Measurements from ENCODE around the gene PINLYP.
"Not testable (repeated sequence)": the region's sequence is repeated elsewhere in the genome, so short reads cannot be mapped to it uniquely, and the experiment has no call there.

PINLYP gene

DNA sequence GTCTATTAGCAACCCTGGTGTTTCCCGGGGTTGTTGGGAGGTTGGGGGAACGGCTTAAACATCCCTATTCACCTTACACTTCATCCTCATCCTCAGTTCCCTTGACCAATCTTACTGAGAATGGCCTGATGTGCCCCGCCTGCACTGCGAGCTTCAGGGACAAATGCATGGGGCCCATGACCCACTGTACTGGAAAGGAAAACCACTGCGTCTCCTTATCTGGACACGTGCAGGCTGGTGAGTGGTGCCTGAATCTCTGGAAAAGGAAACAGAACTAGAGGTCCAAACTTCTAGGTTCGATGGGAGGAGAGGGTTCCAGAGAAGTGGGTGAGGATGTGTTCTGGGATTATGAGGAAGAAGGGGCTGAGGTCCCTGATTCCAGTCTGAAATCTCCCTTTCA lies 5.9 kb downstream of the PINLYP start:
- no peak for DNase-seq (ENCODE audit: low spot score)

DNA sequence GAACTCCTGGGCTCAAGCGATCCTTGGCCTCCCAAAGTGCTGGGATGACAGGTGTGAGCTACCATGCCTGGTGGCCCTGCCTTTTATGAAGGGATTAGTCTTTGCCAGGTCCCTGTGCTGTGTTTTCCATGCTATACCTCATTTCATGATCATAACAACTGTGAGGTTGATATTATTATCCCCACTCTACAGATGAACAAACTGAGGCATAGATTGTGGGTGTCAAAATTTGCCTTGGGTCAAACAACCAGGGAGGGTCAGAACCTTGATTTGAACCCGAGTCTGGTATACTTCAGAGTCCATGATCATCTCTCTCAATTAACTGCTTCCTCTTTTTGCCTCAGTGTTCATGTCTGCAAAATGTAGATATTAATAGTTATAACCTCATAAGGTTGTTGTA lies 6.9 kb downstream of the PINLYP start:
- DNase-seq (ENCODE audit: low spot score): no peak

DNA sequence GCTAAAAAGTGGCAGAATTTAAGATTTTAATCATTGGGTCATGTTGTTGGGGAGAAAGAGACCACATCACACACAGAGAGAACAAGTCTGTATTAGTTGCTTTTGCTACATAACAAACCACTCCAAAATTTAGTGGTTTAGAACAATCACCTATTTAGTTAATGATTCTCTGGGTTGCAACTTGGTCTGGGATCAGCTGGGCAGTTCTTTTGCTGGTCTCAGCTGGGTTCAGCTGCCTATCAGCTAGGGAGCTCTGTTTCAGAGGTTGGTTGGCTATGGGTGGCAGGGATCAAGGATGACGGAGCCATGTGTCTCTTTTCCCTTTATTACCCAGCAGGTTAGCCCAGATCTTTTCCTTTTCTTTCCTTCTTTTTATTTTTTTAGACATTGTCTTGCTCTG lies 8.9 kb downstream of the PINLYP start:
- DNase-seq (ENCODE audit: low spot score): no peak

DNA sequence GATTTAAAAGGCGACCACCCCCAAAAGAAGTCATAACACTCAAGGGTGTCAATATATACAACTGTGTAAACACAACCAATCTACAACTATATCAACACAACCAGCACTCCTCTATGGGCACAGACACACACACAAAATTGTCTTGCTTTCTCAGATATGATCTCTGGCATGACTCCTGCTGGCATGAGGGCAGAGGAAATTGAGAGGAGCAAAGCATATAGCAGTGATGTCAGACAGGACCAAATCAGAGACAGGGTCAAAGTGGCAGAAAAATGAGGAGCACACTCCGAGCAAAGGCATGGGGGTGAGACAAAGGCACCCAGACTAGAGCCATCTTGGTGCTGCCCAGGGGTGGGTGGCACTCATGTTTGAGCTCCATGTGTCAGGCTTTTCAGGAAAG lies 10.7 kb downstream of the PINLYP start:
- no peak for DNase-seq (ENCODE audit: low spot score)

DNA sequence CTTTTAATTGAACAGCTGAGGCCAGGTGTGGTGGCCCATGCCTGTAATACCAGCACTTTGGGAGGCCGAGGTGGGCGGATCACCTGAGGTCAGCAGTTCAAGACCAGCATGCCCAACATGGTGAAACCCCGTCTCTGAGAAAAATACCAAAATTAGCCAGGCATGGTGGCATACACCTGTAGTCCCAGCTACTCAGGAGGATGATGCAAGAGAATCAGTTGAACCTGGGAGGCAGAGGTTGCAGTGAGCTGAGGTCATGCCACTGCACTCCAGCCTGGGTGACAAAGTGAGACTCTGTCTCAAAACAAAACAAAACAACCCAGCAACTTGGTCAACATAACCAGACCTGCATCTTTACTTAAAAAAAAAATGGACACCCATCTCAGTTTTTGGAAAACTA lies 11.4 kb downstream of the PINLYP start:
- not testable (repeated sequence) for DNase-seq (ENCODE audit: low spot score)

DNA sequence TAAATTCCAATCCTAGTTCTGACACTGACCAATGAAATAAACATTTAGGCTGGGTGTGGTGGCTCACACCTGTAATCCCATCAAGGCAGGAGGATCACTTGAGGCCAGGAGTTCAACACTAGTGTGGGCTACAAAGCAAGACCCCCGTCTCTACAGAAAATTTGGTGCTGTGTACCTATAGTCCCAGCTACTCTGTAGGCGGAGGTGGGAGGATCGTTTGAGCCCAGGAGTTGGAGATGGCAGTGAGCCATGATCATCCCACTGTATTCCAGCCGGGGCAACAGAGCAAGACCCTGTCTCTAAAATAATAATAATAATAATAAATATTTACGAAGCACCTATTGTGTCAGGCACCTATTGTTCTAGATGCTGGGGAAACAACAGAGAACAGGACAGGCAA lies 13.7 kb downstream of the PINLYP start:
- no peak for DNase-seq (ENCODE audit: low spot score)

DNA sequence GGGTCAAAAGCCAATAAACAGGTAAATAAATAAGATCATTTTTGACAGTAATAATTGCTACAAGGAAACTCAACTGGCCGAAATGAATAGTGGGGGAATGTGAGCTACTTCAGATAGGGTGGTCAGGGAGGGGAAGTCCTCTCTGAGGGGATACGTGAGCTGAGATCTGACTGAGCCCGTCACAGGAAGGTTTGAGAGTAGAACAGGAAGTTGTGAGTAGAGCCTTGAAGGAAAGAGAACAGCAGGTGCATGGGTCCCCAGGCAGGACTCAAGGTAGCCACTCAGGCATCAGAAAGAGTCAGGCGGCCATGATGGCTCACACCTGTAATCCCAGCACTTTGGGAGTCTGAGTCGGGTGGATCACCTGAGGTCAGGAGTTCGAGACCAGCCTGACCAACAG lies 14.1 kb downstream of the PINLYP start:
- no peak for DNase-seq (ENCODE audit: low spot score)

DNA sequence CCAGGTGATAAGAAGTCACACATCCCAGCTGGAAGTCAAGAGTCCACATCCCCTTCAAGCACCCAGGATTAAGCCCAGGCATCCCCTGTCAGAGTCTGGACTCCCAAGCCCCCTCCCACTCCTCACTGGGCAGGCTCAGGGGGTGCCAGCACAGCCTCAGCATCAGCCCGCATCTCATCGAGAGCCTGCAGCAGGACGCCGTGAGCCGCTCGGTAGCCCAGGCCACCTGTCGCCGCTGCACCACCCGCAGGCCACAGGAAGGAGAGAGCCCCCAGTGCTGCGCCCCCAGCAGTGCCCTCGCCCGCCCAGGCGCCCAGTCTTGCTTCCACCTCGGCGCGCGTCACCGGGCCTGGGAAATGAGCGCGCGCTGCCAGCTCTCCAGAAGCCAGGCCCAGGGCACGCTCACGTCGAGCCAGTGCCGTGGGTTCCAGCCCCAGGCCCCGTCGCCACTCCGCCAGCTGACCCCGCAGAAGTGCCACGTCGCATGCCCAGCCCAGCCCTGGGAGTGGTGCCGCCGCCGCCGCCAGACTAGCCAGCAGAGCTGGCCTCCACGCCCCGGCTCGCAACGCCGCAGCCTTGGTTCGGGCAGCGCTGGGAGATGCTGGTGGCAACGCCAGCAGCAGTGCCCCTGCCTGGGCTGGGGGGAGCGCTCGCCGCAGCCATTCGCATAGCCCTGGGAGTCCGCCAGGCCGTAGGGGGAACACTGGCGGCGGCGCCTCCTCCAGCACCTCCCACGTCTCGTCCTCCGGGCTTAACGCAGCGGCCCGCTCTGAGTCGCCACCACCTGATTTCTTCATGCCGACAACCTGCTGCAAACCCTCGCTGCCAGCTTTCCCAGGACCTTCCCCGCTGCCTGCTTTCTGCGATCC lies 16.5 kb downstream of the PINLYP start:
- DNase-seq (ENCODE audit: low spot score): no peak

DNA sequence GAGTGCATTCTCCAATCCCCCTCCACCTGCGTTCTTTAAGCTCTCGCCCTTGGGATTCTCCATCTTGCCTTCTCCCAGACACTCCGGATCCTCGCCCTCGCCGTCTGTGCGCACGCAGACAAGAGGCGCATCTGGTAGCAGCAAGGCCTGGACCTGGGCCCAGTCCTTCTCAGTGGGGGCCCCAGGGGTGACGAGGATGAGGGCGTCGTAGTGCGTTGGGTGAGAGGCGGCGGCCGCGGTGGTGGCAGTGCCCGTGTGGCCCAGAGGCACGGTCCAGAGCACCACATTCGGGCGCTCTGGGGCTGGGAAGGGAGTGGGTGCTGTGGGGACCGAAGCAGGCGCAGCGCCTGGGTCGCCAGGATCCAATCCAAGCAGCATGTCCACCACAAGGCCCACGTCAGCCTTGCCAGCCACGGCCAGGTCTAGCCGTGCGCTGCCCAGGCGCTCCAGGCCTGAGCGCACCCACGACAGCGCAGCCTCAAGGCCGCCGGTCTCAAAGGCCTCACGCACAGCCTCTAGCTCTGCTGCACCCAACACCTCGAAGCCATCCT lies 17.3 kb downstream of the PINLYP start:
- DNase-seq (ENCODE audit: low spot score): no peak

DNA sequence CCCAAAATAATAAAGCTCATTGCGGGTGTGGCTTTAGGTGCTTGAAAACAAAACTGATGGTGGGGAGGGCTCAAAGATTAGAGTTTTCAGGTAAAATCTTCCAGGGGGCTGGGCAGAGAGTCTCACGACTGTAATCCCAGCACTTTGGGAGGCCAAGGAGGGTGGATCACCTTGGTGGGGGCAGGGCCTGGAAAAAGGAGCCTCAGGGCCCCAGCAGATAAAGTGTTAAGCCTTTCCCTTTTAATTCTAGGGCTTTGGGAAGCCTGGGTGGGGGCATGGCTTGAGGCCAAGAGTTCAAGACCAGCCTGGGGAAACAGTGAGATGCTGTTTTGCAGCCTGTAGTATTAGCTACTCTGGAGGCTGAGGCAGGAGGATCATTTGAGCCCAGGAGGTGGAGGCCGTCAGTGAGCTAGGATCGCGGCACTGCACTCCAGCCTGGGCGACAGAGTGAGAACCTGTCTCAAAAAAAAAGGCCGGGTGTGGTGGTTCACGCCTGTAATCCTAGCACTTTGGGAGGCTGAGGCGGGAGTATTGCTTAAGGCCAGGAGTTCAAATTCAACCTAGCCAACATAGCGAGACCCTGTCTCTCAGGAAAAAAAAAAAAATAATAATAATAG lies 18.6 kb downstream of the PINLYP start:
- DNase-seq (ENCODE audit: low spot score): no peak

DNA sequence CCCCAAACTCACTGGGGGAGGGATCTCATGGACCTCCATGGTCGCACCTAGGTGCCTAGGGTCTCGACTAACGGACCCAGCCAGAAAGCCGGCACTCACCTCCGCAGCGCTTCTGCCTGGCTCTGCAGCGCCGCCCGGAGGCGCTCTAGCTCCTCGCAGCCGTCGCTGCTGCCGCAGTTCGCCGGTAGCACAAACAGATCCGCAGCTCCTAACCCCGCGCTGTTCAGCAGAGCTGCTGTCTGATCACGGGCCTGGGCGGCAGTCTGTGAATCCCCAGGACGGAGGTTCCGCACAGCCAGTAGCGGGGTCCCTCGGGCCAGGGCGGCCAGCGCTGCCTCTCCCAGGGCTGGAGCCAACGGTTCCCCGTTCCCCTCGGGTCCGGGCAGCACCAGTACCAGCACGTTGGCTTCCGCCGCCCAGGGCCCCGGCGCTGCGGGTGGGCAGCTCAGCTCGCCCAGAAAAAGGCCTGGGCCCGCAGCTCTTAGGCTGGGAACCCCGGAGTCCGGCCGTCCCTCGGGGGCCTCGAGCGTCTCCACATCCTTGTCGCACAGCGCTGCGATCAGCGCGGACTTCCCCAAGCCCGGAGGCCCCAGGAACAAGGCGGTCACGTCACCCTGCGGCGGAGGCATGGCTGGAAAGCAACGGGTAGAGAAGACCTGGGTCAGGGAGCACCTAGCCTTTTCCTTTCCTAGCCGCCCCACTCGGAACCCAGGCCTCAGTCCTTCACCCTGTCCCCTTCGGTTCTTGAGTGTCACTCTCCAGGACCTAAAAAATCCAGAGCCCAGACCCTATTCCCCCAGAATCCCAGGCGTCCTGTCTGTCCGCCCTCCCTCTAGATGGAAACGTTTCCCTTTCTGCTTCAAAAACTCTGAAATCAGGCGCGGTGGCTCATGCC lies 19.4 kb downstream of the PINLYP start:
- DNase-seq (ENCODE audit: low spot score): peak; percentile 46

DNA sequence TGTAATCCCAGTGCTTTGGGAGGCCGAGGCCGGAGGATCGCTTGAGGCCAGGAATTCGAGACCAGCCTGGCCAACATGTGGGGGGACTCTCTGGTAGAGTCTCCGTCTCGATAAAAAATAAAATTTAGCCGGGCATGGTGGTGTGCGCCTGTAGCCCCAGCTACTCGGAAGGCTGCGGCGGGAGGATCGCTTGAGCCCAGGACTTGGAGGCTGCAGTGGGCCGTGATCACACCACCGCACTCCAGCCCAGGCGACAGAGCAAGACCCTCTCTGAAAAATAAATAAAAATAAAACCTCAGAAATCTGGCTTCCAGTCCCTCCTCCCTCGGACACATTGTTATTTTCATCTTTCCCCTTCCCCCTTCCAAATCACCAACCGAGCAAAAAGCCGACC lies 20.0 kb downstream of the PINLYP start:
- DNase-seq (ENCODE audit: low spot score): no peak

DNA sequence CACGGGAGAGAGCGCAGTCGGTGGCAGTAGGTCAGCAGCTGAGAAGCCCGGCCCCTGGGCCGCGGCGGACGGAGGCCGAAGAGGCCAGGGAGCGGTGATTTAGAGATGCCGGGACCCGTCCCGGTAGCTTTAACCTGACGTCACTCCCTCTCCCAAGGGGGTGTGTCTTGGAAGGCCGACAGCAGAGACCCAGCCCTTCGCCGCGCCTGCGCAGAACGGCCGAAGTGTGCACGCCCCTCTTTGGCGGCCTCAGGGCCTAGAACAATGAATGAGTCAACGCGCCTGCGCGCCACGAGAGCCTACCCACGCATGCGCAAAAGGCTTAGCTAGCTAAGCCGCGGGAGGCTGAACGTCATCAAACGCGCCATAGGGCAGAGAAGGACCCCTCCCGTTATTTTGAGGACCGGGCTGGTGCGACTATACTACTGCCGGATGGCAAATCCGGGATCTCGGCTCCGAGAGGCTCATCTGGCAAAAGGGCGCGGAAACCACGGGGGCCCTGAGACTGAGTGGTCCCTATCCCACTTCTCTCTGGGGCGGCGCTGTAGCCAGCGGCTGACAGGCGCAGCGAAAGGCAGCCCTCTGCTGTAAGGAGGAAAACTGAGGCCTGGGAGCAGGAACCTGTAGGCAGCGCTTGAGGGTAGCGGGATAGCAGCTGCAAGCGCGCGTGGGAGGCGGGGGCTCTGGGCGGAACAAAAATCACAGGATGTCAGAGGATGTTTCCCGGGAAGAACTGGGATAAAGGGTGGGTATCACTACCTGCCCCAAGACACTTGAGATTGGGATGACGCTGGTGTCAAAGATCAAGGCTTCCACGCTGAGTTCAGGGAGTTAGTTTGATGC lies 20.6 kb downstream of the PINLYP start, which contains the start of the genes IRGQ and ZNF576:
Gene IRGQ, minus strand, starts transcription at position 136 of the 843 bp plus-strand sequence. CDS start 796 bp downstream, outside the sequence.
Gene ZNF576, plus strand, starts transcription at position 597 of the 843 bp plus-strand sequence. CDS start 514 bp downstream, outside the sequence.
- DNase-seq (ENCODE audit: low spot score): peak; percentile 99

DNA sequence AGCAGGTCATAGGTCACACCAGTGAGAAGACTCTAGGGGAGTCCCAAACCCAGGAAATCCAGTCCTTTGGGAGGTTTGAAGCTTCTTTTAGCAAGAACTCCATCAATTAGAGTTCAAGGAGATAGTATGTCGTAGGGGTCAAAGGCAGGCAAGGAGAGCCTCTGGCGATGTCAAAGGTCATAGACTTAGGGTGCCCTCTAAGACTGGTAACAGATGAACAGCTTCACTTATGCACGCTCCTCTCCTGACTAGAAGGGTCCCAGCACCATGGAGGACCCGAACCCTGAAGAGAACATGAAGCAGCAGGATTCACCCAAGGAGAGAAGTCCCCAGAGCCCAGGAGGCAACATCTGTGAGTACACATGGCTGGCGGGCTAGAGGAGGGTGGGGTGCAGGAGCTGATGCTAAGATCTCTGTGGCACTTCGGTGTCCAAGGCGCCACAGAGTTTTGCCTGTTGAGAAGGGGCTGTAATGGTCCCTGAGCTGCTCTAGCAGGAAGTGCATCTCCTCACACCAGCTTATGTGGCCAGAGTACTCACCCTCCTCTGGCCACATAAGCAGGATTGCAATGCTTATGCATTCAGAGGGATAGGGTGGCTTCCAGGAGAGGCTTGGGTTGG lies 21.4 kb downstream of the PINLYP start:
- DNase-seq (ENCODE audit: low spot score): no peak

DNA sequence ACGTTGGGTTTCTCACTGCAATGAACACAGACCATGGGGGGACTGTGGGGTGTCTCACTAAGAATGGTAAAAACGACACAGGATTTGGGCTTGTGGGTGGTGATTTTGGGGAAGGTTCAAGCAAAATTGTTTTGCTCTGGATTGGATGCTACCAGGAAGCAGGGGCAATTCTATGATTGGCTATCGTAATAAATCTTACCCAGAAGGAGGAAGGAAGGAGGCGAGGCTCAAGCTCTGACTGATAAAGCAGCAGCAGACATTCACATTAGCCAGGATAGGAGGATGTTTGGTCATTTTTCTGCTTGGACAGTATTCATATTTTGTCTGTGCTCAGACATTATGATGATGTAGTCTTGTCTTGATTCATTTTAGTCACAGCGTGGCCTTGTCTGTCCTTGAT lies 22.3 kb downstream of the PINLYP start:
- DNase-seq (ENCODE audit: low spot score): no peak

DNA sequence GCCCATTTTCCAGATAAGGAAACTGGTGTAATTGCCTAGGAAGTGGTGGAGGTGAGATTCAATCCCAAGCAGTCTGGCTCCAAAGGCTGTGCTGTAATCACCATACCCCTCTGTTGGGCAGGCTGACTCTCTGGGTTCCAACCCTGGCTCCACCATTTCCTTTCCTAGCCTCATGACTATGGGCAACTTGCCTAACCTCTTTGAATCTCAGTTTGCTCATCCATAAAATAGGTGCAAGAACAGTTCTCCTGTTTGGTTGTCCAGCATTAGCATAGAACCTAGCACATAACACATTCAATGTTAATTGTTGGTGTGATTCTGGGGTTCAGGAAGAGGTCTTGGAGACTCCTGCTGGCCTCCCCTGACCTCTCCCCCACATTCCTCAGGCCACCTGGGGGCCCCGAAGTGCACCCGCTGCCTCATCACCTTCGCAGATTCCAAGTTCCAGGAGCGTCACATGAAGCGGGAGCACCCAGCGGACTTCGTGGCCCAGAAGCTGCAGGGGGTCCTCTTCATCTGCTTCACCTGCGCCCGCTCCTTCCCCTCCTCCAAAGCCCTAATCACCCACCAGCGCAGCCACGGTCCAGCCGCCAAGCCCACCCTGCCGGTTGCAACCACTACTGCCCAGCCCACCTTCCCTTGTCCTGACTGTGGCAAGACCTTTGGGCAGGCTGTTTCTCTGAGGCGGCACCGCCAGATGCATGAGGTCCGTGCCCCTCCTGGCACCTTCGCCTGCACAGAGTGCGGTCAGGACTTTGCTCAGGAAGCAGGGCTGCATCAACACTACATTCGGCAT lies 23.0 kb downstream of the PINLYP start:
- no peak for DNase-seq (ENCODE audit: low spot score)

DNA sequence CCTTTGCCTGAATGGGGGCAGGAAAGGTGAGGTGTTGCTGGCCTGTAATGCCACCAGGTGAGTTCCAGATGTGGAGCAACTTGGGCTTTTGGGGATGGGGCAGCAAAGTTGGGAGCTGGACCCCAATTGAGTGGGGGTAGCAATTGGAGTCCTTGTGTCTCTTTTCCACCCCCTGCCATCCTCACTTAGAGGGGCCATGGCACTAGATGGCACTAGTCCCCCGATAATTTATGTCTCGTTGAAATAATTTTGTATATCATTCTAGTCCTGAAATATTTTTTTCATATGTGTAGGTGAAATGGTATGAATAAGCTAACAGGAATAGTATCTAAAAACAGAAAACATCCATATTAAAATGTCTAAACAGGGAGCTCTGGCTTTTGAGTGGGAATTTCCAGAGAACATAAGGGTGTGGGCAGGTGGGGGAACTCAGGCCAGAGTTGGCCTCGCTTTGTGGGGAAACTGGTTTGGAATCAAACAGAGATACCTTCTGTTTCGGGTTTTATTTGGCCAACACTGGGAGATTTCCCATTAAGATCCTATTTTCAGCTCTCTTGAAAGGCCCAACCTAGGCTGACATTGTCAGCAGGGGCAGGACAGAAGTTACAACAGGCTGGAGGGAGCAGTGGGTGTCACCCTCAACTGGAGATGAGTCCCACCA lies 24.2 kb downstream of the PINLYP start:
- no peak for DNase-seq (ENCODE audit: low spot score)

DNA sequence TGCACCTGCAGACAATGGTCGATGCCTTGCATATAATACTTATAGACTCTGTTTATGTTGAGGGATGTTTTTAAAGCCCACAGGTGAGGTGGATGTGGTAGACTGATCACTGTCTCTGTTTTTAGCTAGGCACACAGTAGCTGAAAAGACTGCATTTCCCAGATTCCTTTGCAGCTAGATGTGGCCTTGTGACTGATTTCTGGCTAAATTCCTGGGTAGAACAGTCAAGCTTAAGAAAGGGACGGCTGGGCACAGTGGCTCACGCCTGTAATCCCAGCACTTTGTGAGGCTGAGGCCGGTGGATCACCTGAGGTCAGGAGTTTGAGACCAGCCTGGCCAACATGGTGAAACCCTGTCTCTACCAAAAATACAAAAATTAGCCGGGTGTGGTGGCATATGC lies 24.7 kb downstream of the PINLYP start:
- not testable (repeated sequence) for DNase-seq (ENCODE audit: low spot score)

Data from SK-N-DZ (cell line).